ENCODE data around the gene RTN4RL2. TPM values are rescaled to one million over a fixed set of nuclear protein-coding genes. Genes with fewer than 3 reads are reported as not detected.
A peak's percentile ranks its signal among the peaks of the same experiment; 100 is the strongest.

Gene RTN4RL2
- total RNA-seq, 1 experiment from 2014 or later = 3.6 TPM

DNA sequence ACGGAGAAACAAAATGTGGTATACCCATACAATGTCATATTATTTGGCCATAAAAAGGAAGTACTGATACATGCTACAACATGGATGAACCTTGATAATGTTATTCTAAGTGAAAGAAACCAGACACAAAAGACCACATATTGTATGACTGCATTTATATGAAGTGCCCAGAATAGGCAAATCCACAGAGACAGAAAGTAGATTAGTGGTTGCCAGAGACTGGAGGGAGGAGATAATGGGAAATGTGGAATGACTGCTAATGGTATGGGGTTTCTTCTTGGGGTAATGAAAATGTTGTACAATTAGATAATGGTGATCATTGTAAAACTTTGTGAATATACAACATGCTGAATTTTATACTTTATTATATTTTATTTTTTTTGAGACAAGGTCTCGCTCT lies 60.8 kb downstream of the RTN4RL2 start:
- Mint-ChIP-seq H3K36me3 (ENCODE audit: insufficient read depth, unreplicated experiment) (peaks cover under 1% of the 10 kb centered on the region), H3K4me3 (ENCODE audit: low read depth, unreplicated experiment) (no peak overlapping the region), H3K4me1 (ENCODE audit: low read depth, unreplicated experiment) (no peaks in the 10 kb centered on the region), H3K27me3 (ENCODE audit: unreplicated experiment) (no peaks in the 10 kb centered on the region), H3K27ac (ENCODE audit: unreplicated experiment) (no peak overlapping the region), H3K9me3 (ENCODE audit: low read depth, unreplicated experiment) (no peaks in the 10 kb centered on the region)
- CTCF ChIA-PET = no interaction called here
- intact Hi-C loops (cut with micrococcal nuclease; ENCODE audit: unreplicated experiment) = no loop called here
- TF ChIP-seq CTCF (IDR thresholded peaks at IDR 0.05; ENCODE audit: unreplicated experiment) = no peak
- DNase-seq = no peak
- BruUV-seq (replicated peaks) = no TSS peak

DNA sequence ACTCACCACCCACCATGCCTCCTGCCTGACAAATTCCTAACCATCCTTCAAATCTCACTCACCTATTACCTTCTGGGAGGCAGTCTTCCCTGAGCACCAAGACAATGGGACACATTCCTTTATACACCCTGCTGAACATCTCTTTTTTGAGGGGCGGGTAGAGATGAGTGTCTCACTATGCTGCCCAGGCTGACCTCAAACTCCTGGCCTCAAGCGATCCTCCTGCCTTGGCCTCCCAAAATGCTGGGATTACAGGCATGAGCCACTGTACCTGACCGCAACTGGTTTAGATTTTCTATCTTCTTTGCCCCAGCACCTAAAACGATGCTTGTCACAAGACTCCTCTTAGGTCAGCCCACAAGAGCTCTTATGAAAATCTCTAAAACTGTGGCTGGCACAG lies 63.1 kb downstream of the RTN4RL2 start:
- no peaks in the 10 kb centered on the region for H3K9me3 Mint-ChIP-seq (ENCODE audit: low read depth, unreplicated experiment)
- no peak overlapping the region for H3K4me3 Mint-ChIP-seq (ENCODE audit: low read depth, unreplicated experiment)
- intact Hi-C loops (cut with micrococcal nuclease; ENCODE audit: unreplicated experiment) = no loop called here
- DNase-seq = no peak
- peaks cover under 1% of the 10 kb centered on the region for H3K36me3 Mint-ChIP-seq (ENCODE audit: insufficient read depth, unreplicated experiment)
- no peak for TF ChIP-seq CTCF (IDR thresholded peaks at IDR 0.05; ENCODE audit: unreplicated experiment)
- H3K27me3 Mint-ChIP-seq (ENCODE audit: unreplicated experiment) = no peaks in the 10 kb centered on the region
- CTCF ChIA-PET = interaction anchor here (0.6 to 0.7 kb wide), 2 partner anchors 118 to 556 kb away, joined by 3 read pairs; no protein-coding TSS in a partner anchor
- H3K4me1 Mint-ChIP-seq (ENCODE audit: low read depth, unreplicated experiment) = peaks cover 12% of the 10 kb centered on the region
- H3K27ac Mint-ChIP-seq (ENCODE audit: unreplicated experiment) = peak overlapping the region; percentile 8
- BruUV-seq (replicated peaks) = no TSS peak

Other genes with a start within 250 kb of the RTN4RL2 start
- gene APLNR, start 223.3 kb upstream of the RTN4RL2 start, total RNA-seq (2022) = not detected in 2 replicates
- 151 TPM in 2 replicates for gene TNKS1BP1, start 135.6 kb upstream of the RTN4RL2 start, total RNA-seq (2022)
- gene SSRP1, start 124.6 kb upstream of the RTN4RL2 start, total RNA-seq (2022) = 134 and 145 TPM in 2 replicates
- not detected in 2 replicates for gene P2RX3, start 122.2 kb upstream of the RTN4RL2 start, total RNA-seq (2022)
- not detected in 2 replicates for gene PRG3, start 79.4 kb upstream of the RTN4RL2 start, total RNA-seq (2022)
- not detected in 2 replicates for gene PRG2, start 69.9 kb upstream of the RTN4RL2 start, total RNA-seq (2022)
- gene SLC43A3, start 33.4 kb upstream of the RTN4RL2 start, total RNA-seq (2022) = 91.8 and 127 TPM in 2 replicates
- gene SLC43A1, start 55.2 kb downstream of the RTN4RL2 start, total RNA-seq (2022) = 9.5 and 12.5 TPM in 2 replicates
- 68.5 and 73.5 TPM in 2 replicates for gene TIMM10, start 70.2 kb downstream of the RTN4RL2 start, total RNA-seq (2022)
- gene SMTNL1, start 77.1 kb downstream of the RTN4RL2 start, total RNA-seq (2022) = not detected in 2 replicates
- 80.8 and 170 TPM in 2 replicates for gene UBE2L6, start 107.1 kb downstream of the RTN4RL2 start, total RNA-seq (2022)
- 61.8 and 112 TPM in 2 replicates for gene SERPING1, start 137.2 kb downstream of the RTN4RL2 start, total RNA-seq (2022)
- 0.28 TPM in 1 of 2 replicates, not detected in the other for gene YPEL4, start 189.4 kb downstream of the RTN4RL2 start, total RNA-seq (2022)
- gene CLP1, start 197.2 kb downstream of the RTN4RL2 start, total RNA-seq (2022) = 15.2 and 18.6 TPM in 2 replicates
- 85.9 and 95.3 TPM in 2 replicates for gene ZDHHC5, start 207.6 kb downstream of the RTN4RL2 start, total RNA-seq (2022)